HG03378 (cell line): ENCODE measurements around the gene TMEM121.

Source experiments
- ATAC-seq: cut with Tn5 transposase; IDR thresholded peaks from one replicate; pipeline ENCODE4 v1.9.1; 2021; ENCODE audit warnings: mild to moderate bottlenecking, moderate library complexity; ENCODE audit not compliant: unreplicated experiment

Gene TMEM121

DNA sequence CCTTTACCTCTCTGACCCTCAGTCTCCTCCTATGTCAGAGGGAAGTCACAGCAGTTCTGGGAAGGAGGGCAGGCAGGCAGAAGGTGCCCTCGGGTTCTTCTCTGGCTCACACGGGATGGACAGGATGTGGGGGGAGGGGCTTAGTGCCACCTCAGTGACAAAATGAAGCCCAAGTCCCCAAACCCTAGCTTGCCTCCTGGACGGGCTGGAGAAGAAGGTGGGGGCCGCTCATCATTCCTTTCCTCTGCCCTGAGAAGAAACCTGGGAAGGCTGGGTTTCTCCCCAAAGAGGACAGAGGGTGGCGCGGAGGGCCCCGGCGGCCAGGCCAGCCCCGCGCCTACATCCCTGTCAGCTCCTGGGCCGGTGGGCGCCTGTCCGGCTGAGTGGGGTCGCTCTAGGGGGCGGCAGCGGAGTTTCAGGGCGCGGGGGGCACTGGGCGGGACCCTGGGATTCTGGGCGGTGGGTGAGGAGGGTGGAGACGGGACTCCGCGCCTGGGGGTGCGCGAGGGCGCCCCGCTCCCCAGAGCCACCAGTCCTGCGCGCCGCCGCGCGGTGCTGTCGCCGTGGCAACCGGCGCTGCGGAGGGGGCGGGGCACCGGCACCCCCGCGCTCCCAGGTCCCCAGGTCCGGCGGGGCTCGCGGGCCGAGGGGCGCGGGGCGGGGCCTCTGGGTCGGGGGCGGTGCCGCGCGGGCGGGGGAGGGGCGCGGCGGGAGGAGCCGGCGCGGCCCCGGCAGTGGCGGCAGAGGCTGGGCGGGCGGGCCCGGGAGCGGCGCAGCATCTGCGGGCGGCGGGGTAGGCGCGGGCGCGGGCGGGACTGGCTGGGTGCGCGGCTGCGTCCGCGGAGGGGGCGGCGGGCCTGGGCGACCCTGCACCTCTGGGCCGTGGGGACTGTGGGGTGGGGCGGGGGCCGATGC lies at the start of gene TMEM121:
Gene TMEM121 (plus strand): TSS at position 723 of the 915 bp plus-strand sequence. CDS start 2,252 bp downstream, outside the sequence.
- no peak for ATAC-seq

DNA sequence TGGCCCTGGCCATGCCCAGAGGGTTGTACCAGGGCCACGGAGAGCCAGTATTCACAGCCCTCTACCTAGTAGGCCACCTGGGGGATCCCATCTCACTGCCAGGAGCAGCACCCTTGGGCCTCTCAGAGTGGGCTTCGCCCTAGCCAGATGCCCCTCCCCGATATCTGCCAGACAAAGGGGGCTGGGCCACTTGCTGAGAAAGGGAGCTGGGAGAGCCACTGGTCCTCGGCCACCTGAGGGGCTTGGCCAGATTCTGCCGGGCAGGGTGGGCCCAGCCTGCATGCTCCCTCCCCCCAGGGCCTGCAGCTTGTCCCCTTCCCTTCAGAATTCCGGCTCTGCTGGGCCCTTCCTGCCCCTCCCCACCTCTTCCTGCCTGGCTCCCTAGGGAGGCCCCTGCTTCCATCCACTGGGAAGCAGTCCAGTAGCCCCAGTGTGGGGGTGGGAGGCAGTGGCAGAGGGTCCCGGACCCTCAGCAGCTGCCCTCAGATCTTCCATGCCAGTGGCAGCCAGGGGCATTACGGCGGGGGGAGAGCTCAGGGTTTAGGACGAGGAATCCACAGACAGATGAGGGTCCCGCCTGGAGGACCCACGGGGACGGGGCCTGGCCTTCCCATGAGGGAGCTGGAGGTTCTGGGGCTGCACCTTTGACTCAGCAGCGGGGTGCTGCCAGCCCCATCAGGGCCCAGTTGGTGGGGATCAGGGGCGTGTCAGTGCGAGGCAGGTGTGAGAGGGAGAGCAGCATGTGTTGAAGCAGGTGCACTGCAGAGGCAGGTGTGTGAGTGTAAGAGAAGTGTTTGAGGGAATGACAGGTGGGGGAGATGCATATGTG lies 49.3 kb upstream of the TMEM121 start:
- no peak for ATAC-seq

DNA sequence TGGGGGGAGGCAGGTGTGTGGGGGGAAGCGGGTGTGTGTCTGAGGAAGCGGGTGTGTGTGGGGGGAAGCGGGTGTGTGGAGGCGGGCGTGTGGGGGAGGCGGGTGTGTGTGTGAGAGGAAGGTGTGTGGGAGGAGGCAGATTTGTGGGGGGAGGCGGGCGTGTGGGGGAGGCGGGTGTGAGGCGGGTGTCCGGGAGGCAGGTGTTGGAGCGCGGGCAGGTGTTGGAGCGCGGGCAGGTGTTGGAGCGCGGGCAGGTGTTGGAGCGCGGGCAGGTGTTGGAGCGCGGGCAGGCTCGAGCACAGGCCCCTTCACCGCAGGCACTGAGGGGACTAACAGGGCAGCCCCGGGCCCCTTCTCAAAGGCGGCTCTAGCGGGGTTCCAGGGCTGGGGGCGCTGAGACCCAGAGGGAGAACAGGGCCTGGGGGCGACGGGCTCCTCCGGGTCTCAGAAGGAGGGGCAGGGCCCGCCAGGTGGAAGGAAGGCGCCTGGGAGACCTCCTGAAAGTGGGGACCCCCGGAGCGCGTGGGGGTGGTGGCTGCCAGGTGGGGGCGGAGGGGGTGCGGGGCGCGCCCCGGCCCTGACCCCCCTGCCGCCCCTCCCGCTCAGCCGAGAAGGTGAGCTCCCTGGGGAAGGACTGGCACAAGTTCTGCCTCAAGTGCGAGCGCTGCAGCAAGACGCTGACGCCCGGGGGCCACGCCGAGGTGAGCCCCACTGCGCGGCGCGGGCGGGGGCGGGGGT lies 48.6 kb upstream of the TMEM121 start:
- no peak for ATAC-seq

DNA sequence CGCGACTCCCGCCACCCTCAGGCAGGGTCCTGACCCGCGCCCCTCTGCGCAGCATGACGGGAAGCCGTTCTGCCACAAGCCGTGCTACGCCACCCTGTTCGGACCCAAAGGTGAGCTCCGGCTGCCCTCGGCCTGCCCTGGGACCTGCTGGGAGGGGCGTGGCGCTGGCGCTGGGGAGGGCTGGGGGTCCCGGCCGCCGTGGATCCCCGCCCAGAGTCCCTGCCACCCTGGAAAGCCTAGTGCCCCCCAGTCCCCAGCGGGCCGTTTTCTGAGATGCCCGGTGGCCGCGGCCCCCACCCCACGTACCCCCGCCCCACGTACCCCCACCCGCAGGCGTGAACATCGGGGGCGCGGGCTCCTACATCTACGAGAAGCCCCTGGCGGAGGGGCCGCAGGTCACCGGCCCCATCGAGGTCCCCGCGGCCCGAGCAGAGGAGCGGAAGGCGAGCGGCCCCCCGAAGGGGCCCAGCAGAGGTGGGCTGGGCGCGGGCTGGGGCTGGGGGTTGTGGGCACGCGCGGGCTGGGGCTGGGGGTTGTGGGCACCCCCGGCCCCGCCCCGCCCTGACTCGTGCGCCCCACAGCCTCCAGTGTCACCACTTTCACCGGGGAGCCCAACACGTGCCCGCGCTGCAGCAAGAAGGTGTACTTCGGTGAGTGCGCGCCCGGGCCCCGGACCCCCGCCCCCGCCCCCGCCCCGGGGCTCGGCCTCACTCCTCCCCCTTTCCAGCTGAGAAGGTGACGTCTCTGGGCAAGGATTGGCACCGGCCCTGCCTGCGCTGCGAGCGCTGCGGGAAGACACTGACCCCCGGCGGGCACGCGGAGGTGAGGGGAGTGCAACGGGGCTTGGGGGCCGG lies 47.8 kb upstream of the TMEM121 start:
- ATAC-seq: no peak

DNA sequence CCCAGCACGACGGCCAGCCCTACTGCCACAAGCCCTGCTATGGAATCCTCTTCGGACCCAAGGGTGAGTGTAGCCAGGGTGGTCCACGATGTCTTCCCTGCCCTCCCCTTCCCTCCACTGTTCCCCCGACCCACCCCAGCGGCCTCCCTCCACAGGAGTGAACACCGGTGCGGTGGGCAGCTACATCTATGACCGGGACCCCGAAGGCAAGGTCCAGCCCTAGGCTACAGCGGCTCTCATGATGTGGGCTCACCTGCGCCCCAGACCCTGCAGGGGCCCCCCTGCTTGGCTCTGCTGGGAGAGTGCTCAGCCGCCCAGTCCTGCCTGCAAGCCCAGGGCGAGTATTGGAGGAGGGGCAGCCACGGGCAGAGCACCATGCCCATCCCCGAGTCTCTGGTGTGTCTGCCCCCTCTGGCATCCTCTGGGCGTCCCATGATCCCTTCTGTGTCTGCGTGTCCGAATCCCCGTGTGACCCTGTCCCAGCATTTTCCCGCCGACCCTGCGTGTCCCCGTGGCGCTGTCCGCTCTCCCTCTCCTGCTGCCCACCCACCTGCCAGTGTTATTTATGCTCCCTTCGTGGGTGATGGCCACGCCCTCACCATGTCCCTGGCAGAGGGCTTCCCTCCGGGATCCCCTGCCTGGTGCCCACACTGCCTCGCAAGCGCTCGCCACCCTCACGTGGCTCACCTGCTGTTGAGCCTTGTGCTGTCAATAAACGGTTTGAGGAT lies 46.8 kb upstream of the TMEM121 start:
- no peak for ATAC-seq

DNA sequence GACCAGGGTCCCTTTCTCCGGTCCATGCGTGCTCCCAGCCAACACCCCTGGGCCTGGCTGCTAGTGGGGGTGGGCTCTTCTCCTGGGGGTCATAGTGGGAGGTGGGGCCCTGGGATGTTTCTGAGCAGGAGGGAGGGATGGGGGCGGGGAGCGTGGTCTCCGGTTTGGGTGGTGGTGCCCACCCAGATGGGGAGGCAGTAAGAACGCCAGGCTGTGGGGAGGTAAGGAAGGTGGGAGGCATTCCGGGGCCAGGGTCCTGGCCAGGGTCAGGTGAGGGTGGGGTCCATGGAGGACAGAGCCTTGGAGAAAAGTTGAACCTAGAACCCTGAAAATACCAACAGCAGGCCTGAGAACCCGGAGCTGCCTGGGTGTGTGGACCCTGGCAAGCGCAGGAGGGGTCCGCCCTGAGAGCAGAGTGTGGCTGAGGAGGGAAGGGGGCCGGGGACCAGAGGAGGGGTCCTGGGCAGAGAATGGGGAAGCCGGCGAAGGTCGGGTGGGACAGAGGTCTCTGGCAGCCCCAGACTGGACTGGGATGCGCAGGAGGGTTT lies 46.1 kb upstream of the TMEM121 start:
- no peak for ATAC-seq

DNA sequence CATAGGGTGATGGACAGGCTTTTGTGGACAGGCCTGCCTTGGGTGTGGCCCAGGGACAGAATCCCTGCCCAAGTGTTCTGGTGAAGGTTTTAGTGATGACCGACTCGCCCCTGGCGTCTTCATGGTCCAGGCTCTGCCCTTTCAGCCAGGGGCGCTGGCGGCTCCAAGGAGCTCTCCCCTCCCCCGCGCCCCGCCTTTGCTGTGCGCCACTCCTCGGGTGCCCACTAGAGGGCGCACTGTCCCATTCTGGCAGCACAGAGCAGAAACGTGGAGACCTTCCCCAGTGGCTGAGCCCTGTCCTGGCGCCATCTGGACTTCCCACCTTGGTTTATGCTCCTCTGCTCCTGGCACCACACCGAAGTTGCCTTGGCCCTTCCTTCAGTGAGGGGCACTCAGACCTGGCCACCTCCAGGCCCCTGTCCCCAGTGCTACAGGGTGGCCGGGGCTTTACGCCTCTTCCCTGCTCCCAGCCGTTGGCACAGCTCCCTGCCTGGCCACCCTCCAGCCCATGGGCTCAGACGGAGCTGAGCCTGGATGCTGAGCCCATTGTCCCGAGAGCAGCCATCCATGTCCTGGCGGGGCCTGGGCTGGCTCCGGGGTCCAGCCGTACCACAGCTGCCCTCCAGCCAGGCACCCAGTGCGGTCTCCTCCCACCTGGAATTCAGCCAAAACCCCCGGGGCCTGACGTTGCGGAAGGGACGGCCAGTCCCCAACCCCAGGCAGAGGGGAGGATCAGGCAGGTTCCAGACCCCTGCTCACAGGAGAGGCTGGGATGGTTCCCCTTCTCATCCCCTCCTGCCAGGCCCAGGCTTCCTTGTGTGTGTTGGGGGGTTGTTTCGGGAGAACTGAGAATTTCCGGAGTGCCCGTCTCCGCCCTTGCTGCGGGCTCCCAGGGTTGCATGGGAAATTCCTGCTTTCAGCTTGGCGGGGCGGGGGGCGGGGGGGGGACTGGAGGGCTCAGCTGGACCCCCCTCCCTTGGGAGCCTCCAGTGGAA lies 45.3 kb upstream of the TMEM121 start:
- ATAC-seq: no peak

DNA sequence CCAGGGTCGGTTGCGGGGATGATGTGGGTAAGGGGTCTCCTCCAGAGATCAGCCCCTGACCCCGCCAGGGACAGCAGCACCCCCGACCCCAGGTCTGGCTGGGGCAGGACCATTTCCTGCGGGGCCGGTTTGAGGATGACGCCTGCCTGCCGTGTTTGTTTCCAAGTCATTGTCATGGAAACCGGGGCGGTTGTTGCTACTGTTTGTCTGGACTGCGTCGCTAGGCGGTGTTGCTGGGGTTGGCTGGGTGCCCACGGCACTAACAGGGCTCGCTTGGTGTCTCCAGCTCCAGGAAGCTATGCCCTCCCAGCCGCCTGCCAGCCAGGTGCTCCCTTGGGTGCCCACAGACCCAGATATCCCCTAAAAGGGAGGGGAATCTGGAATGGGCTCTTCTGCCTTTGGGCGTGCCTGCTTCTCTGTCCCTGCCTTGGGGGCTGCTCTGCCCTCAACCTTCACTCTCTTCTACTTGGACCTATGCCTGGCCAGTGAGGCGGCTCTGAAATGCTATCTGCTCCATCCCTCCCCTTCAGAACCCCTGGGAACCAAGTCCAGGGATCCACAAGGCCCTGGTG lies 44.4 kb upstream of the TMEM121 start:
- no peak for ATAC-seq

DNA sequence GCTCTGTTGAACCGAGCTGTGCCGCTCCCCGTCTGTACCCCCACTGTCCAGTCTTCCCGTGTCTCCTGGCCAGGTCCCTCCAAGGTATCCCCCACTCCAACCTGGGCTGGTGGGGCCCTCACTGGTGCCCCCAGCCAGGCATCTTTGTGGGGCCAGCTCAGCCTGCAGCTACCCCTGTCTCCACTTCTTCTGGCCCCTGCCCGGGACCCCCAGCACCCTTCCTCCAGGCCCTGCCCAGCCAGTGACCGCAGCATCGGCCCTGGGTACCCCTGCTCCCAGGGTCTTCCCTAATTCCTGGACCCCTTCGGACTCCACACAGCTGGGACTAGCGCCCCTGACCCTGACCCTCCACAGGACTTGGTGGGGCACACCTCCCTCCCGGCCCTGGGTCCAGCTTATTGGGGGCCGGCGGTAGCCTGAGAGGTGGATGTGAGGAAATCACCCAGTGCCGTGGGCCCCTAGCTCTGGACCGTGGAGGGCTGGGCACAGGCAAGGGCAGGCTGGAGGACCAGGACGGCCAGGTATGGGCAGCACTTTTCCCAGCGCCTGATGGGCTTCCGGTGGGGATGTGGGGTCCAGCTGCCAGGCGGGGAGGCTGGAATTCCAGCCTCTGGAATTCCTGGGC lies 43.8 kb upstream of the TMEM121 start:
- ATAC-seq: no peak

DNA sequence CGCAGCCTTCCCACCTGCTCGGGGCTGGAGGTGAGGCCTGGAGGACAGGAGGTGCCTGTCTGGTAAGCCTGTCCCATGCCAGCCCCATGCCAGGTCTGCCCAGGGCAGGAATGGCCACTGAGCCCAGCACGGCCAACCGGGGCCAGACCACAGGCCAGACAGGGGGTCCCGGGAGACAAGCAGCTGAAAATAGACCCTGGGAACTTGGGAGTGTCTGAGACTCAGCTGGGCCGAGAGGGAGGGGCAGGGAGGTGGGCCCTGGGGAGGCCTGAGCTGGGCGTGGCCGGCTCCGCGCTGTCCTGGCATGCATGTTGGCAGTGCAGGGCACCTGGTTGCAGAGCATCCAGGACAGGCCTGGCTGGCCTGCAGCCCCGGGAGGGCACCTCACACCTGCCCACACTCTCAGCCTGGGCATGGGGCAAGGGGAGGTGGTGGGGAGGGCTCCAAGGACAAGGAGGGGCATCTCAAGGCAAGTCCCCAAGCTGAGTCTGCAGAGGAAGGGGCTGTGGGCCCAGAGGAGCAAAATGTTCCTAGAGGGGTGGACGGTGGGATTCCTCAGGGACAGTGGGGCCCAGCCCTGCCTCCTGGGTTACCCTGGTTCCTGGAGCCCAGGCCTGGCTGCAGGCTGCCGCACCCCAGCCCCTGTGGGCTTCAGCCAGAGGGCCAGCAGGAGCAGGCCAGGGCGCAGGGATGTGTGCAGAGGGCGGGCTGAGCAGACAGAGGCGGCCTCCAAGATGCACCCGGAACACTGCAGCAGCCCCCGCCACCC lies 42.9 kb upstream of the TMEM121 start:
- ATAC-seq: no peak

DNA sequence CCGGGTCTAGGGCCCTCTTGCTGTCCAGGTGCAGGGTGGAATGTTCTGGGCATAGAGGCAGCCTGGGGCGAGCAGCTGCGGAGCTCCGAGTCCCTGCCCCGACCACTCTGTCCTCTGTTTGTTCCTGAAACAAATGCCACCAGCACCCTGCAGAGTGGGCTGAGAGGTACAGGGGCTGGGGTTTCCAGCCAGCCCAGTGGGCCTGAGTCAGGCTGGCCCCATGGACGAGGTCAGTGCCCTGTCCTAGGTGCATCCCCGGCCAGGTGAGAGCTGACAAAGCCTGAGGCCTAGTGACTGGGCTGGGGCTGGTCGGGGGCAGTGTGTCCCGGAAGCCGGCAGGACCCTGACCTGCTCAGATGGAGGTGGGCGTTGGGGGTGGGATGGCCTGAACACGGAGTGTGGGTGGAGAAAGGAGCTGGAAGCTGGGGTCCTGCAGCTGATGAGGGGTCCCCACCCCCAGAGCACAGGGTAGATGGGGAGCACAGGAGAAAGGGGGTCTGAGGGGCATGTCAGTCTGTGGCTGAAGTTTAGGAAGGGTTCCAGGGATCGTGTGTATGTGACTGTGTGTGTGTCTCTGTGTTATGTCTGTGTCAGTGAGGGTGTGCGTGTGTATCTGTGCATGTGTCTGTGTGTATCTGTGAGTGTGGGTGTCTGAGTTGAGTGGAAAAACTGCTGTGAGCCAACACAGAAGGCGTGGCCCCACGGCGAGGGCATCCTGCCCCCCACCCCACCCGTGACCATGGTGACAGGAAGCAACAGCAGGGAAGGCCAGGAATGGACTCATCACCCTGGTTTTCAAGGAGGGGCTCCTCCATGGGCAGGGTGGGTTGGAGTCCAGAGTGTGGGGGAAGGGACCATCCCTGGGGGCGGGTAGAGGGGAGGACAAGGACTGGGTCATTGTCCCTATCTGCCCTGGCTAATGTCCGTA lies 42.0 kb upstream of the TMEM121 start:
- ATAC-seq: no peak

DNA sequence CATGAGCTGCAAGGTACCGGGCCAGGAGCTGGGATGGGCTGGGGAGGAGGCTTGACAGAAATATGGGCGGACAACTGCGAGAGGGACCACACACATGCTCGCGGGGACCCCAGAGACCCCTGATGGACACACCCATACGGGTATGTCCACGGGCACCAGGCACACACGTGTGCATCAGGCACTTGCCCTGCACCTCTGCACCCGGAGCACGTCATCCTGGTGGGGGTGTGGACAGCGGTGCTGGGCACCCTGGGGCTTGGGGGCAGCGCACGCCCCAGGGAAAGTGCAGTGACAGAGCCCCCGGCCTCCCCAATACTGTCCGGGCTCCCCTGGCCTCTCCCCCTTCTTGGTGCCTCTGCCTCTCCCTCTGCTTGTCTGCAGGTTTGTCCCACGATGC lies 41.4 kb upstream of the TMEM121 start:
- no peak for ATAC-seq

DNA sequence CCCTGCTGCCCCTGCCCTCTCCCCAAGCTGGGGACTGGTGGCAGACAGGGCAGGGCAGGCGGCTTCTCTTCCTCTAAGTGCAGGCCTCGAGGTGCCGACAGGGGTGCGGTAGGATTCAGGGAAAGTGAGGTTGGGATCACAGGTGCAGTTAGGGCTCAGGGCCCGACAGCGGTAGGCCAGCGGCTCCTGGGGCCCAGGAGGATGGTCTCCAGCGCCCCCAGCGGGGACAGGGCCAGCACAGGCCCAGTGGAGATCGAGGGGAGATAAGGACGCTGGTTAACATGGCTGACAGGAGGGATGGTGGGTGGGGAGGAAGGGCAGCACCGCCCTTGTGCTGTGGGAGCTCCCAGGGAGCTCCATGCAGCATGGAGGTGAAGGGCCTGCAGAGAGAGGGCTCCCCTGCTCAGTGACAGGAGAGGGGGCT lies 40.6 kb upstream of the TMEM121 start:
- ATAC-seq: no peak

DNA sequence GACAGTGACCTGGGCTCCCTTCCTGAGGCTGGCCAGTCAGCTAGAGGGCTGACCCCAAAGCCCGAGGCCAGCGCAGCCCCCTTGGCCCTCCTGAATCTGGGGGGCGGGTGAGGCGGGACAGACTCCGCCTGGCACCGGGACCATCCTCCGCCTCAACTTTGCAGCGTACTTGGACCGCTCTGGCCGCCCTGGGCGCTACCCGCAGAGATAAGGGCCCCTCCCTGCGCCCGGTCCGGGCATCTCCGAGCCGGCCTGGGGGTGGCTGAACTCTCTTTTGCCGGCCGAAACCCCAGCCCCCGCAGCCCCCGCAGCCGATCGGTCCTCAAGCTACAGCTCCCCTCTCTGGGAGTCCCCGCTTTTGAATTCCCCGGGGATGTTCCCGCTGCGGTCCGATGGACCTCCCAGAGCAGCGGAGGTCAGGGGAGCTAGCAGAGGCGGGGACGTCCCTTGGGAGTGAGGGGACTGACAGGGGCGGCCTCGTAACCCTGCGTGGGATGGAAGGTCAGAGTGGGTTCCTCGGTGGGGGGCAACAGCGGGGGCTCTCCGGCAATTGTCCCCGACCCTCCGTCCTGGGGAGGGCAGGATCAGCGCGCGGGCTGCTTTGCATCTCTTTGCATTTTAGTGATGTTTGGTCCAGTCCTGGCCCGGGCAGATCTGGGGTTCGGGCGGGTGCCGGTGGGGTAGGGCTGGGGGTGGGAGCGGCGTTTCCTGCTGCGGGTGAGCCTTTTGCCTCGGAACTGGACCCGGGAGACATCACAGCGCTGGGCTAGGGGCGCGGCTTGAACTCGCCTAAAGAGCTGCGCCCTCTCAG lies 40.0 kb upstream of the TMEM121 start, which contains the start of gene CRIP1:
Gene CRIP1 (plus strand): TSS at position 724 of the 811 bp plus-strand sequence. CDS start 374 bp downstream, outside the sequence.
- ATAC-seq: no peak
